PFSK-1 (cell line): ENCODE results near the gene STKLD1.

ENCODE experiments used
- FOXP2 ChIP-seq: optimal IDR thresholded peaks from 2 replicates; pipeline ENCODE3; 2011; ENCODE audit warnings: borderline replicate concordance, control low read depth, inconsistent platforms; ENCODE audit not compliant: insufficient read depth; ENCODE audit errors: extremely low read length, extremely low read depth
- POLR2AphosphoS5 ChIP-seq: IDR thresholded peaks from 2 replicates; pipeline ENCODE4 v1.6.1; 2012; ENCODE audit warnings: low read depth, mild to moderate bottlenecking, control low read depth, low read length, moderate library complexity
- REST ChIP-seq, 2 experiments: IDR thresholded peaks; 2 replicates each; pipeline versions ENCODE4 v1.6.1 to v1.8.0; 2011 to 2012; ENCODE audit warnings: low read depth in 2 of 2, low read length in 2 of 2, control low read depth in 1 of 2, inconsistent platforms in 1 of 2, mild to moderate bottlenecking in 1 of 2, moderate library complexity in 1 of 2; ENCODE audit not compliant: insufficient read depth in 1 of 2
- SIN3A ChIP-seq: IDR thresholded peaks from 2 replicates; pipeline ENCODE4 v1.6.1; 2012; ENCODE audit warnings: mild to moderate bottlenecking, low read length, moderate library complexity, borderline replicate concordance; ENCODE audit not compliant: insufficient read depth
- TAF1 ChIP-seq: IDR thresholded peaks from 2 replicates; pipeline ENCODE4 v1.6.1; 2012; ENCODE audit warnings: low read length, control low read depth, borderline replicate concordance; ENCODE audit not compliant: insufficient read depth

Gene STKLD1

GRCh38 chr9:133415170-133415569 is 39.0 kb downstream of the STKLD1 start:
- no peak for TF ChIP-seq POLR2AphosphoS5
- no peak for TF ChIP-seq SIN3A
- no peak for TF ChIP-seq TAF1
- TF ChIP-seq FOXP2: no peak
- no peak for TF ChIP-seq REST (IDR thresholded peaks at IDR 0.05; ENCODE audit: insufficient read depth in 1 of 2, low read depth in 2 of 2, low read length in 2 of 2)

- TF ChIP-seq REST (IDR thresholded peaks at IDR 0.05; ENCODE audit: insufficient read depth in 1 of 2, low read depth in 2 of 2, low read length in 2 of 2): peak; percentile 1 to 56; a peak in 1 of 4 replicates
- peak; percentile 87 for TF ChIP-seq FOXP2
- peak; percentile 88; the same call in 1 of the 2 replicates for TF ChIP-seq TAF1
- TF ChIP-seq SIN3A: peak; percentile 78; the same call in 1 of the 2 replicates
- peak; percentile 51 for TF ChIP-seq POLR2AphosphoS5
Observed at GRCh38 chr9:133417541-133418461, 41.6 kb downstream of the STKLD1 start, which contains the start of gene REXO4. TSS of gene REXO4 (minus strand) at chr9:133418010. CDS start at chr9:133417844, 166 bp downstream.

- TF ChIP-seq TAF1 (no peak), SIN3A (no peak)
Observed at GRCh38 chr9:133419005-133419404, 42.8 kb downstream of the STKLD1 start.

GRCh38 chr9:133420392-133420827 is 44.2 kb downstream of the STKLD1 start:
- no peak for TF ChIP-seq TAF1
- no peak for TF ChIP-seq FOXP2
- TF ChIP-seq POLR2AphosphoS5: no peak
- TF ChIP-seq REST (IDR thresholded peaks at IDR 0.05; ENCODE audit: insufficient read depth in 1 of 2, low read depth in 2 of 2, low read length in 2 of 2): no peak
- TF ChIP-seq SIN3A: no peak

GRCh38 chr9:133421615-133422542 is 45.7 kb downstream of the STKLD1 start, which contains the start of gene ADAMTS13:
TSS of gene ADAMTS13 (plus strand) at chr9:133422367. CDS start at chr9:133422444, 77 bp downstream.
- TF ChIP-seq POLR2AphosphoS5 (no peak), TAF1 (no peak), SIN3A (no peak), FOXP2 (no peak), REST (IDR thresholded peaks at IDR 0.05; ENCODE audit: insufficient read depth in 1 of 2, low read depth in 2 of 2, low read length in 2 of 2) (no peak)
